Osteoblast (primary cell): ENCODE measurements around the gene HNMT. TPM values are rescaled to one million over a fixed set of nuclear protein-coding genes. Genes with fewer than 3 reads are reported as not detected.
A peak's percentile ranks its signal among the peaks of the same experiment; 100 is the strongest.
"Not testable (repeated sequence)": the region's sequence is repeated elsewhere in the genome, so short reads cannot be mapped to it uniquely, and the experiment has no call there.

Experiments used
- DNase-seq: peaks from one replicate; pipeline ENCODE4 v3.0.0; 2011; ENCODE audit warnings: low spot score, mixed read lengths; ENCODE audit not compliant: insufficient read length; ENCODE audit errors: missing footprints
- H2AFZ ChIP-seq: 2 replicates; pipeline ENCODE4 v1.6.0; 2011; ENCODE audit warnings: mild to moderate bottlenecking, low read length
- H3K27ac ChIP-seq: 2 replicates; pipeline ENCODE4 v1.5.1; 2011; ENCODE audit warnings: mild to moderate bottlenecking, low read depth, low read length, moderate library complexity
- H3K27me3 ChIP-seq: 2 replicates; pipeline ENCODE4 v1.6.0; 2012; ENCODE audit warnings: mild to moderate bottlenecking, control low read depth, inconsistent platforms, low read length, moderate library complexity; ENCODE audit not compliant: insufficient read depth
- H3K36me3 ChIP-seq: 2 replicates; pipeline ENCODE4 v1.5.1; 2011; ENCODE audit warnings: mild to moderate bottlenecking, low read length, control low read depth, moderate library complexity; ENCODE audit not compliant: insufficient read depth
- H3K4me1 ChIP-seq: 2 replicates; pipeline ENCODE4 v1.5.1; 2011; ENCODE audit warnings: mild to moderate bottlenecking, low read length, control low read depth, moderate library complexity; ENCODE audit not compliant: insufficient read depth
- H3K4me2 ChIP-seq: 2 replicates; pipeline ENCODE4 v1.6.0; 2011; ENCODE audit warnings: mild to moderate bottlenecking, low read length; ENCODE audit not compliant: insufficient read depth
- H3K4me3 ChIP-seq: fragments of 200-600 bp; sonication (generic); 3 replicates; pipeline ENCODE4 v1.5.1; 2012; ENCODE audit warnings: mild to moderate bottlenecking, low read length, inconsistent platforms; ENCODE audit not compliant: insufficient read depth
- H3K79me2 ChIP-seq: 2 replicates; pipeline ENCODE4 v1.6.0; 2012; ENCODE audit warnings: mild to moderate bottlenecking, low read length, control low read depth, inconsistent platforms; ENCODE audit not compliant: insufficient read depth
- H3K9me3 ChIP-seq: 2 replicates; pipeline ENCODE4 v1.5.1; 2011; ENCODE audit warnings: low read depth, low read length, control low read depth
- H4K20me1 ChIP-seq: 2 replicates; pipeline ENCODE4 v1.6.0; 2012; ENCODE audit warnings: mild to moderate bottlenecking, low read length, control low read depth; ENCODE audit not compliant: insufficient read depth
- total RNA-seq: library from RNA; depleted of rRNA; stranded (reverse); fragments of >200 nt; gene quantifications from 2 replicates; pipeline ENCODE4 v1.2.3, GENCODE V29; 2012
- TF ChIP-seq, protein P1 (sequence below): IDR thresholded peaks from 2 replicates; pipeline ENCODE4 v1.5.1; 2011; ENCODE audit warnings: mild to moderate bottlenecking, low read depth, low read length, moderate library complexity; ENCODE audit errors: extremely low read depth

Gene HNMT
- 100 and 115 TPM in 2 replicates for total RNA-seq

DNA sequence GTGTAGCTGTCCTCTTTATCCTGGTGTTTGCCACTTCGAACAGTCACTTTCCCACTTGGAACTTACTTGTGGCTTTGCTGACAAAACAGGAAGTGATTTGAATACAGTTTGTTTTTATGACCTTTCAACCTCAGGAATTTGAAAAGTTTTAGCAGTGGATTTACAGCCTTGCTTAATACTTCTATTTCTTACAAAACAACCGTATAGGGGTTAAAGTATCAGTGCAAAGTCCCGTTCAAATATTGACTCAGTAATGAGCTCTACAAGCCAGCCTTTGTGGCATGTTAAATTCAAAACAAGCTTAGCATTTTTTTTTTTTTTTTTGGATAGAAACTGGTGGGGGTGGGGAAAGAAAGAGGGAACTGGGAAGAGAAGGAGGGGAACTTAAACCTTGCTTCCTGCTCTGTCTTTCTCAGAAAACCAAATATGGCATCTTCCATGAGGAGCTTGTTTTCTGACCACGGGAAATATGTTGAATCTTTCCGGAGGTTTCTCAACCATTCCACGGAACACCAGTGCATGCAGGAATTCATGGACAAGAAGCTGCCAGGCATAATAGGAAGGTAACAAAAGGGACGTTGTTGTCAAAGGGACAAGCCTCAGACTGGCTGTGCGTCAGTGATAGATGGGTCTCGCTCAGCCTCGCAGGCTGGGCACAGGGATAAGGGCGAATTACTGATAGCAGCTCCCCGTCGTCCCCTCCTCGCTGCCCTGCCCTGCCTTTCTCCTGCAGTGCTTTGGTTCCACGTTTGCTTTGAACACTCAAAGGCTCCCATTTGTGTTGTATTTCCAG lies at the start of gene HNMT:
Gene HNMT (plus strand): TSS at position 408 of the 793 bp plus-strand sequence. CDS start 19 bp downstream, at position 427.
- Histone ChIP-seq H3K4me1 (peaks cover 34% of the 10 kb centered on the region), H3K4me3 (peak within 1 kb of the TSS; percentile 79), H3K27ac (peak within 1 kb of the TSS; percentile 76), H4K20me1 (no peaks in the 10 kb centered on the region), H3K9me3 (no peaks in the 10 kb centered on the region), H3K79me2 (peaks cover 3% of the 10 kb centered on the region), H3K27me3 (no peaks in the 10 kb centered on the region), H2AFZ (peak within 1 kb of the TSS; percentile 95), H3K4me2 (peak within 1 kb of the TSS; percentile 95), H3K36me3 (no peaks in the 10 kb centered on the region)
- peak; percentile 31 for DNase-seq
- TF ChIP-seq, protein P1, sequence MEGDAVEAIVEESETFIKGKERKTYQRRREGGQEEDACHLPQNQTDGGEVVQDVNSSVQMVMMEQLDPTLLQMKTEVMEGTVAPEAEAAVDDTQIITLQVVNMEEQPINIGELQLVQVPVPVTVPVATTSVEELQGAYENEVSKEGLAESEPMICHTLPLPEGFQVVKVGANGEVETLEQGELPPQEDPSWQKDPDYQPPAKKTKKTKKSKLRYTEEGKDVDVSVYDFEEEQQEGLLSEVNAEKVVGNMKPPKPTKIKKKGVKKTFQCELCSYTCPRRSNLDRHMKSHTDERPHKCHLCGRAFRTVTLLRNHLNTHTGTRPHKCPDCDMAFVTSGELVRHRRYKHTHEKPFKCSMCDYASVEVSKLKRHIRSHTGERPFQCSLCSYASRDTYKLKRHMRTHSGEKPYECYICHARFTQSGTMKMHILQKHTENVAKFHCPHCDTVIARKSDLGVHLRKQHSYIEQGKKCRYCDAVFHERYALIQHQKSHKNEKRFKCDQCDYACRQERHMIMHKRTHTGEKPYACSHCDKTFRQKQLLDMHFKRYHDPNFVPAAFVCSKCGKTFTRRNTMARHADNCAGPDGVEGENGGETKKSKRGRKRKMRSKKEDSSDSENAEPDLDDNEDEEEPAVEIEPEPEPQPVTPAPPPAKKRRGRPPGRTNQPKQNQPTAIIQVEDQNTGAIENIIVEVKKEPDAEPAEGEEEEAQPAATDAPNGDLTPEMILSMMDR = no peak

DNA sequence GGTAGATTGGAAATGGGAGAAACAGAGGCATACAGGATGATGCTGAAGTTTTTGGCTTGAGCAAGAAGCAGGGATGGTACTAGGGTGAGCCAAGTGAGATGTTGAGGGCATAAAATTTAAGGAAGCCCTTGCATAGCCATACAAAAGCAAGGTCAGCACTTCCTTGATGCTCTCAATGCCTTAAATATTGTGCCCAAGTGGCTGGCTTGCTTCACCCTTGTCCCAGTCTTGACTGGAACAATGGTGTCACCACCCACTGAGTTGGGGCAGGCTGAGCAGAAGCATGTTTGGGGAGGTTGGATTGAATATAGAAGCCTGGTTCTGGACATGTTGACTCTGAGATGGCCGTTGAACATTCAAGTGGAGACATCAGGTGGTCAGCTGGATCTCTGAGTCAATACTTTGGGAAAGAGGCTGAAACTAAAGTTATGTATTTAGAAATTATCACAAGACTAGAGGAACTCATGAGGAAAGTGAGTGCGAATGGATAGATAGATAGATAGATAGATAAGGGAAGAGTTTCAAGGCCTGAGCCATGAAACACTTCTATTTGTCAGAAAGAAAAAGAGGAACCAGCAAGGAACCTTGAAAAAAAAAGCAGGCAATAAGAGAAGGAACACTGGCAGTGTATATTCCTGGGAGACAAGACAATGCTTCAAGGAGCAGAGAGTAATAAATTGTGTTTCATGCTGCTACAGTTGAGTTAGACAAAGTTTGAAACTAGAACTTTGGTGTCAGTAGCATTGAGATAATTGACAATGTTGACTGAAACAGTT lies 43.0 kb upstream of the HNMT start:
- H3K27me3 ChIP-seq = no peaks in the 10 kb centered on the region

DNA sequence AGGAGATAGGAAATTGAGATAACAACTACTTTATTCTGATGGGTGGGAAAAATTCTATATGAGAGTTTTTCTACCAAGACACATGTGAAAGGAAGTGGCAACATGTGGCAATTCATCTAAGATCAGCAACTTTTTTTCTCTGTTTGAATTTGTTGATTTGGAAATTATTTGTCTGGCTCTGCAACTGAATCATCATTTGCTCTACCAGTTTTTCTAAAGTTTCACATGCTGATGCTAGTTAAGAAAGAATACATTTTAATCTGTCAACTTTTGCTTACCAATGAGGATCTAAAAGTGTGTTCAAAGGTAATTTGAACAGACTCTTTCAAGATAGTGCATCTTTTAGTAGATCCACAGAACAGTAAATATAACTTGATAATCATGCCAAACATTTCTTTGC lies 42.1 kb upstream of the HNMT start:
- H3K9me3 ChIP-seq, H3K4me1 ChIP-seq, H3K27me3 ChIP-seq, H2AFZ ChIP-seq, H3K36me3 ChIP-seq, H3K79me2 ChIP-seq, H4K20me1 ChIP-seq, H3K4me2 ChIP-seq, H3K27ac ChIP-seq, H3K4me3 ChIP-seq: not testable (repeated sequence)
- DNase-seq = peak; percentile 31

More for the DNA sequence above, 43.0 kb upstream of the HNMT start:
- TF ChIP-seq, protein P1 = no peak
- DNase-seq = no peak
- Histone ChIP-seq H3K79me2 (no peaks in the 10 kb centered on the region), H3K4me1 (no peaks in the 10 kb centered on the region), H3K9me3 (no peaks in the 10 kb centered on the region), H3K36me3 (no peaks in the 10 kb centered on the region), H3K4me3 (no peak overlapping the region), H3K4me2 (no peak overlapping the region), H4K20me1 (no peaks in the 10 kb centered on the region), H3K27ac (no peak overlapping the region), H2AFZ (no peak overlapping the region)

DNA sequence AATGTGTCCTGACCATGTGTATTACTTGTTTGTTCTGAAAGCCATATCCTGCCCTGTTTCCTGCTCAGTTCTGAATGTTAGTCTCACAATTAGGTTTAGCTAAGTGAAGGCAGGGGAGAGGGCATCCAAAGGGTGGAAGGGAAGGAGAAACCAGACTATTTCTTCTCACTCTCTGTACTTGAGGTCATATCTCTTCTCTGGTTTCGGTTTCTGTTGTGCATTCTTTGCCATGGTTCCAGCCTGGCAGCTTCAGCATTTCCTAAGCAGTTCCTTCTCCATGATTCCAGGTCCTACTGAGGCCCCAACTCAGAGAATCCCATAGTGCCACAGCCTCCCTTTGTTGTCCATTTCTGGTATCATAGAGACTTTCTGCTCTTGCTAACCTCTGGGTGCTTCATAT lies 40.3 kb upstream of the HNMT start:
- no peaks in the 10 kb centered on the region for H4K20me1 ChIP-seq
- no peaks in the 10 kb centered on the region for H3K9me3 ChIP-seq
- no peaks in the 10 kb centered on the region for H3K79me2 ChIP-seq
- no peak overlapping the region for H3K4me3 ChIP-seq
- peak overlapping the region; percentile 86 for H2AFZ ChIP-seq
- TF ChIP-seq, protein P1 = no peak
- no peaks in the 10 kb centered on the region for H3K36me3 ChIP-seq
- DNase-seq = no peak
- no peaks in the 10 kb centered on the region for H3K27me3 ChIP-seq
- peaks cover 7% of the 10 kb centered on the region for H3K4me1 ChIP-seq
- peak overlapping the region; percentile 20 for H3K4me2 ChIP-seq
- no peak overlapping the region for H3K27ac ChIP-seq
